Measurements from ENCODE around the gene EIF4B.
"Not testable (repeated sequence)": the region's sequence is repeated elsewhere in the genome, so short reads cannot be mapped to it uniquely, and the experiment has no call there.

The EIF4B gene

GRCh38 chr12:52993558-52993869 lies 12.7 kb upstream of the EIF4B start:
- DNase-seq: no peak

GRCh38 chr12:53004178-53004577 lies 2.1 kb upstream of the EIF4B start:
- no peak for DNase-seq

- DNase-seq: no peak
Observed at GRCh38 chr12:53004582-53004981, 1.7 kb upstream of the EIF4B start.

- DNase-seq: peak in 1 of 4 experiments; percentile 4
Observed at GRCh38 chr12:53005215-53005985, 856 bp upstream of the EIF4B start.

- DNase-seq: peak; percentile 52 to 71 (median 68)
Observed at GRCh38 chr12:53006810-53007309, 604 bp downstream of the EIF4B start.

- no peak for DNase-seq
Observed at GRCh38 chr12:53007343-53007742, 1.1 kb downstream of the EIF4B start.

- DNase-seq: not testable (repeated sequence)
Observed at GRCh38 chr12:53008760-53009159, 2.5 kb downstream of the EIF4B start.

- no peak for DNase-seq
Observed at GRCh38 chr12:53010955-53011354, 4.7 kb downstream of the EIF4B start.

- DNase-seq: no peak
Observed at GRCh38 chr12:53011889-53012288, 5.6 kb downstream of the EIF4B start.

- DNase-seq: no peak
Observed at GRCh38 chr12:53012928-53013327, 6.7 kb downstream of the EIF4B start.

GRCh38 chr12:53014709-53015108 lies 8.5 kb downstream of the EIF4B start:
- no peak for DNase-seq

- DNase-seq: no peak
Observed at GRCh38 chr12:53025250-53025649, 19.0 kb downstream of the EIF4B start.

- not testable (repeated sequence) for DNase-seq
Observed at GRCh38 chr12:53027014-53027413, 20.8 kb downstream of the EIF4B start.

GRCh38 chr12:53031616-53032015 lies 25.4 kb downstream of the EIF4B start:
- DNase-seq: no peak

- not testable (repeated sequence) for DNase-seq
Observed at GRCh38 chr12:53033832-53034231, 27.6 kb downstream of the EIF4B start.

- no peak for DNase-seq
Observed at GRCh38 chr12:53034459-53034858, 28.2 kb downstream of the EIF4B start.

- no peak for DNase-seq
Observed at GRCh38 chr12:53036802-53037201, 30.5 kb downstream of the EIF4B start.

- DNase-seq: no peak
Observed at GRCh38 chr12:53039851-53040250, 33.6 kb downstream of the EIF4B start.

GRCh38 chr12:53042607-53043454 lies 36.6 kb downstream of the EIF4B start:
- DNase-seq: no peak

GRCh38 chr12:53044052-53044581 lies 37.9 kb downstream of the EIF4B start:
- no peak for DNase-seq

- no peak for DNase-seq
Observed at GRCh38 chr12:53044896-53045695, 38.8 kb downstream of the EIF4B start.

- no peak for DNase-seq
Observed at GRCh38 chr12:53045696-53046045, 39.4 kb downstream of the EIF4B start.

- DNase-seq: peak in 2 of 4 experiments; percentile 40 to 42
Observed at GRCh38 chr12:53046655-53047220, 40.5 kb downstream of the EIF4B start.

Measured in activated naive CD4-positive, alpha-beta T cell (primary cell).